Measurements from ENCODE around the gene NEDD4L.
A peak's percentile ranks its signal among the peaks of the same experiment; 100 is the strongest.
"Not testable (repeated sequence)": the region's sequence is repeated elsewhere in the genome, so short reads cannot be mapped to it uniquely, and the experiment has no call there.

NEDD4L gene

GRCh38 chr18:58043491-58044369 lies at the start of gene NEDD4L:
TSS of gene NEDD4L (plus strand) at chr18:58044226. CDS start at chr18:58044661, 435 bp downstream.
- TF ChIP-seq, protein P1, sequence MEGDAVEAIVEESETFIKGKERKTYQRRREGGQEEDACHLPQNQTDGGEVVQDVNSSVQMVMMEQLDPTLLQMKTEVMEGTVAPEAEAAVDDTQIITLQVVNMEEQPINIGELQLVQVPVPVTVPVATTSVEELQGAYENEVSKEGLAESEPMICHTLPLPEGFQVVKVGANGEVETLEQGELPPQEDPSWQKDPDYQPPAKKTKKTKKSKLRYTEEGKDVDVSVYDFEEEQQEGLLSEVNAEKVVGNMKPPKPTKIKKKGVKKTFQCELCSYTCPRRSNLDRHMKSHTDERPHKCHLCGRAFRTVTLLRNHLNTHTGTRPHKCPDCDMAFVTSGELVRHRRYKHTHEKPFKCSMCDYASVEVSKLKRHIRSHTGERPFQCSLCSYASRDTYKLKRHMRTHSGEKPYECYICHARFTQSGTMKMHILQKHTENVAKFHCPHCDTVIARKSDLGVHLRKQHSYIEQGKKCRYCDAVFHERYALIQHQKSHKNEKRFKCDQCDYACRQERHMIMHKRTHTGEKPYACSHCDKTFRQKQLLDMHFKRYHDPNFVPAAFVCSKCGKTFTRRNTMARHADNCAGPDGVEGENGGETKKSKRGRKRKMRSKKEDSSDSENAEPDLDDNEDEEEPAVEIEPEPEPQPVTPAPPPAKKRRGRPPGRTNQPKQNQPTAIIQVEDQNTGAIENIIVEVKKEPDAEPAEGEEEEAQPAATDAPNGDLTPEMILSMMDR (IDR thresholded peaks at IDR 0.05; ENCODE audit: control insufficient read depth, insufficient read depth, low read depth, low read length, missing control alignments) = peak; percentile 89
- peak; percentile 49 for DNase-seq (ENCODE audit: low read depth)
- H3K4me3 ChIP-seq (ENCODE audit: control insufficient read depth, low read depth, low read length) = peak within 1 kb of the TSS; percentile 84

- TF ChIP-seq, protein P1 (IDR thresholded peaks at IDR 0.05; ENCODE audit: control insufficient read depth, insufficient read depth, low read depth, low read length, missing control alignments) = no peak
- H3K4me3 ChIP-seq (ENCODE audit: control insufficient read depth, low read depth, low read length) = no peak overlapping the region
- no peak for DNase-seq (ENCODE audit: low read depth)
Observed at GRCh38 chr18:57995331-57995730, 48.7 kb upstream of the NEDD4L start.

DNA sequence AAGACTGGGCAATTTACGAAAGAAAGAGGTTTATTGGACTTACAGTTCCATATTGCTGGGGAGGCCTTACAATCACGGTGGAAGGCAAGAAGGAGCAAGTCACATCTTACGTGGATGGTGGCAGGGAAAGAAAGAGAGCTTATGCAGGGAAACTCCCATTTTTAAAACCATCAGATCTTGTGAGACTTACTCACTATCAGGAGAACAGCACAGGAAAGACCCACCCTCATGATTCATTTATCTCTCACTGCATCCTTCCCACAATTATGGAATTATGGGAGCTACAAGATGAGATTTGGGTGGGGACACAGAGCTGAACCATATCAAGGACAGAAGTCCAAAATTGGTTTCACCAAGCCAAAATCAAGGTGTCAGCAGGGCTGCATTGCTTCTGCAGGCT lies 47.1 kb upstream of the NEDD4L start:
- DNase-seq (ENCODE audit: low read depth); H3K4me3 ChIP-seq (ENCODE audit: control insufficient read depth, low read depth, low read length): not testable (repeated sequence)

DNA sequence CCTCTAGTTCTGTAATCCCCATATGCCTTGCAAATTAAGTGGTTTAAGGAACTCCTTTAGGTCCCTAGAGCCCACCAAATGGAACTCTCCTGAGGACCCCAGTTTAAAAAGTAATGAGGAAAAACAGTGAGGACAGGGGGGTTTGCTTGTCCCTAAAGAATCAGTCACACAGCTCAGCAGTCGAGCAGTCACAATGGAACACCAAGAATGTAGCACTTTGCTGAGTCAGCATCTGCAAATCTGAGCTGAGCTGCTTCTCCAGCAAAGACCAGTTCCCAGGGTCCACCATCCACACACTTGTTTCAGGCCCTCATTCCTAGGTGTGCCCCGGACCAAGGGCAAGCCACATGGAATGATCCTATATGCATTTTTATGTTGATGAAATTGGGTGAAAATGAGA lies 46.2 kb upstream of the NEDD4L start:
- H3K4me3 ChIP-seq (ENCODE audit: control insufficient read depth, low read depth, low read length) = no peak overlapping the region
- no peak for DNase-seq (ENCODE audit: low read depth)

DNA sequence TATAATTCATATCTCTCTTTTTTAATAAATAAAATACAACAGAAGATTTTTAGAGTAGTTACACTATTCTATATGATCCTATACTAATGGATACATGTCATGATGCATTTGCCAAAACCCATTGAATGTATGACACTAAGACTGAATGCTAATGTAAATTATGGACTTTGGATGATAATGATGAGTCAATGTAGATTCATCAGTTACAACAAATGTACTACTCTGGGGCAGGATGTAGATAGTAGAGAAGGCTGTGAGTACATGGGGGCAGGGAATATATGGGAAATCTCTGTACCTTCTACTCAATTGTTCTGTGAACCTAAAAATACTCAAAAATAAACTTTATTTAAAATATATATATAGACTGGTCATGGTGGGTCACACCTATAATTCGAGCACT lies 45.6 kb upstream of the NEDD4L start:
- no peak for DNase-seq (ENCODE audit: low read depth)
- H3K4me3 ChIP-seq (ENCODE audit: control insufficient read depth, low read depth, low read length) = no peak overlapping the region
- TF ChIP-seq, protein P1 (IDR thresholded peaks at IDR 0.05; ENCODE audit: control insufficient read depth, insufficient read depth, low read depth, low read length, missing control alignments) = no peak

More for the DNA sequence above, 46.2 kb upstream of the NEDD4L start:
- TF ChIP-seq, protein P1 (IDR thresholded peaks at IDR 0.05; ENCODE audit: control insufficient read depth, insufficient read depth, low read depth, low read length, missing control alignments) = no peak

GRCh38 chr18:58004317-58004716 lies 39.7 kb upstream of the NEDD4L start:
- peak; percentile 34 for DNase-seq (ENCODE audit: low read depth)
- TF ChIP-seq, protein P1 (IDR thresholded peaks at IDR 0.05; ENCODE audit: control insufficient read depth, insufficient read depth, low read depth, low read length, missing control alignments) = no peak
- H3K4me3 ChIP-seq (ENCODE audit: control insufficient read depth, low read depth, low read length) = no peak overlapping the region

- no peak for DNase-seq (ENCODE audit: low read depth)
- H3K4me3 ChIP-seq (ENCODE audit: control insufficient read depth, low read depth, low read length) = no peak overlapping the region
- TF ChIP-seq, protein P1 (IDR thresholded peaks at IDR 0.05; ENCODE audit: control insufficient read depth, insufficient read depth, low read depth, low read length, missing control alignments) = no peak
Observed at GRCh38 chr18:58005011-58005410, 39.0 kb upstream of the NEDD4L start.

Data from AG09309 (cell line).